Neural cell (in vitro differentiated cells): ENCODE results near the gene MANBA. TPM values are rescaled to one million over a fixed set of nuclear protein-coding genes. Genes with fewer than 3 reads are reported as not detected.
"Not testable (repeated sequence)": the region's sequence is repeated elsewhere in the genome, so short reads cannot be mapped to it uniquely, and the experiment has no call there.

Source experiments
- H2AFZ ChIP-seq: fragments of 200-600, 300-800 bp; sonication (generic), shearing (Covaris generic); 2 replicates; pipeline ENCODE4 v1.6.0; 2014; ENCODE audit warnings: low read depth, mild to moderate bottlenecking, antibody characterized with exemption, low read length, moderate library complexity
- H3F3A ChIP-seq: fragments of 200-600 bp; shearing (Covaris generic); 2 replicates; pipeline ENCODE4 v1.6.1; 2016; ENCODE audit warnings: mild to moderate bottlenecking, moderate library complexity, mixed read lengths, antibody characterized with exemption, low read length; ENCODE audit not compliant: insufficient read depth, poor library complexity, severe bottlenecking
- H3K27ac ChIP-seq: fragments of 200-600, 300-800 bp; sonication (generic), shearing (Covaris generic); 2 replicates; pipeline ENCODE4 v1.5.1; 2014; ENCODE audit warnings: mild to moderate bottlenecking, low read length, moderate library complexity
- H3K27me3 ChIP-seq: fragments of 300-800, 200-600 bp; sonication (generic), shearing (Covaris generic); 2 replicates; pipeline ENCODE4 v1.6.0; 2014; ENCODE audit warnings: mild to moderate bottlenecking, low read depth, low read length, moderate library complexity; ENCODE audit not compliant: insufficient read depth
- H3K36me3 ChIP-seq: fragments of 300-800, 200-600 bp; sonication (generic), shearing (Covaris generic); 2 replicates; pipeline ENCODE4 v1.5.1; 2014; ENCODE audit warnings: mild to moderate bottlenecking, antibody characterized with exemption, low read length, moderate library complexity; ENCODE audit not compliant: insufficient read depth
- H3K4me2 ChIP-seq: fragments of 300-800, 200-600 bp; sonication (generic), shearing (Covaris generic); 2 replicates; pipeline ENCODE4 v1.6.0; 2014; ENCODE audit warnings: mild to moderate bottlenecking, low read length
- H3K4me3 ChIP-seq: fragments of 300-800, 200-600 bp; sonication (generic), shearing (Covaris generic); 2 replicates; pipeline ENCODE4 v1.5.1; 2014; ENCODE audit warnings: mild to moderate bottlenecking, low read length, moderate library complexity
- H3K79me2 ChIP-seq: fragments of 200-600 bp; shearing (Covaris generic); replicated peaks from 2 replicates; pipeline ENCODE4 v1.6.0; 2014; ENCODE audit warnings: mild to moderate bottlenecking, low read length, moderate library complexity; ENCODE audit not compliant: insufficient read depth
- H3K9ac ChIP-seq: fragments of 300-800, 200-600 bp; sonication (generic), shearing (Covaris generic); 2 replicates; pipeline ENCODE4 v1.6.1; 2016; ENCODE audit warnings: mild to moderate bottlenecking, low read length, mixed read lengths
- H3K9me2 ChIP-seq: fragments of 200-600 bp; shearing (Covaris generic); 2 replicates; pipeline ENCODE4 v1.6.1; 2016; ENCODE audit warnings: mild to moderate bottlenecking, low read length, mixed read lengths; ENCODE audit not compliant: insufficient read depth
- H3K9me3 ChIP-seq: fragments of 200-600, 300-800 bp; sonication (generic), shearing (Covaris generic); 2 replicates; pipeline ENCODE4 v1.6.1; 2016; ENCODE audit warnings: mild to moderate bottlenecking, mixed run types, low read length, moderate library complexity, mixed read lengths
- H4K20me1 ChIP-seq: fragments of 200-600 bp; shearing (Covaris generic); 2 replicates; pipeline ENCODE4 v1.6.1; 2016; ENCODE audit warnings: mild to moderate bottlenecking, mixed run types; ENCODE audit not compliant: insufficient read depth
- CTCF ChIP-seq: fragments of 450-650 bp; IDR thresholded peaks from 2 replicates; pipeline ENCODE4 v1.5.1; 2014; ENCODE audit warnings: antibody characterized with exemption, mild to moderate bottlenecking, moderate library complexity; ENCODE audit not compliant: poor library complexity, severe bottlenecking
- EP300 ChIP-seq: fragments of 450-650 bp; conservative IDR thresholded peaks from 2 replicates; pipeline ENCODE4 v1.6.1; 2014; ENCODE audit warnings: antibody characterized with exemption, mild to moderate bottlenecking, moderate library complexity; ENCODE audit not compliant: poor library complexity, severe bottlenecking
- EZH2 ChIP-seq: fragments of 200-600, 300-800 bp; shearing (Covaris generic), sonication (generic); IDR thresholded peaks from 2 replicates; pipeline ENCODE4 v1.6.1; 2014; ENCODE audit warnings: antibody characterized with exemption, low read length, borderline replicate concordance, mild to moderate bottlenecking; ENCODE audit not compliant: insufficient read depth, poor library complexity, severe bottlenecking
- MXI1 ChIP-seq: fragments of 450-650 bp; conservative IDR thresholded peaks from 2 replicates; pipeline ENCODE4 v1.6.1; 2014; ENCODE audit warnings: antibody characterized with exemption, mild to moderate bottlenecking; ENCODE audit not compliant: poor library complexity, severe bottlenecking
- POLR2AphosphoS5 ChIP-seq: IDR thresholded peaks from 2 replicates; pipeline ENCODE4 v1.6.1; 2012
- RAD21 ChIP-seq: fragments of 450-650 bp; conservative IDR thresholded peaks from 2 replicates; pipeline ENCODE4 v1.6.1; 2014; ENCODE audit warnings: antibody characterized with exemption, mild to moderate bottlenecking, moderate library complexity
- REST ChIP-seq: IDR thresholded peaks from 2 replicates; pipeline ENCODE4 v1.6.1; 2012; ENCODE audit warnings: borderline replicate concordance
- SMC3 ChIP-seq: fragments of 450-650 bp; conservative IDR thresholded peaks from 2 replicates; pipeline ENCODE4 v1.6.1; 2014; ENCODE audit warnings: antibody characterized with exemption, mild to moderate bottlenecking, moderate library complexity; ENCODE audit not compliant: poor library complexity
- TAF1 ChIP-seq: IDR thresholded peaks from 2 replicates; pipeline ENCODE4 v1.6.1; 2012; ENCODE audit warnings: low read depth
- polyA plus RNA-seq: library from polyadenylated mRNA; depleted of rRNA; stranded (reverse); fragments of >200 nt; gene quantifications from 2 replicates; pipeline ENCODE4 v1.2.3, GENCODE V29; 2014

MANBA gene
- polyA plus RNA-seq, 1 donor from 2014 or later, result 43.8 TPM

GRCh38 chr4:102717448-102718092, 43.2 kb downstream of the MANBA start:
- H2AFZ ChIP-seq, result no peak overlapping the region
- H3F3A ChIP-seq, result no peaks in the 10 kb centered on the region
- H3K4me3 ChIP-seq, result no peak overlapping the region
- peaks cover 9% of the 10 kb centered on the region for H3K36me3 ChIP-seq
- no peak overlapping the region for H3K4me2 ChIP-seq
- no peaks in the 10 kb centered on the region for H3K79me2 ChIP-seq
- peaks cover 3% of the 10 kb centered on the region for H3K9me3 ChIP-seq
- no peaks in the 10 kb centered on the region for H3K27me3 ChIP-seq
- H3K9ac ChIP-seq, result no peak overlapping the region
- H3K9me2 ChIP-seq, result no peaks in the 10 kb centered on the region
- no peak overlapping the region for H3K27ac ChIP-seq
- TF ChIP-seq EP300 (no peak), CTCF (no peak), SMC3 (no peak), REST (no peak), EZH2 (no peak), TAF1 (no peak), RAD21 (no peak), POLR2AphosphoS5 (no peak), MXI1 (no peak)
- no peaks in the 10 kb centered on the region for H4K20me1 ChIP-seq

GRCh38 chr4:102715057-102715456, 45.7 kb downstream of the MANBA start:
- Histone ChIP-seq H3K27ac (no peak overlapping the region), H3K9me3 (peaks cover 3% of the 10 kb centered on the region), H3K27me3 (no peaks in the 10 kb centered on the region), H4K20me1 (no peaks in the 10 kb centered on the region), H2AFZ (no peak overlapping the region), H3K79me2 (no peaks in the 10 kb centered on the region), H3K9ac (no peak overlapping the region), H3K9me2 (no peaks in the 10 kb centered on the region), H3K4me2 (no peak overlapping the region), H3K36me3 (peaks cover 9% of the 10 kb centered on the region), H3F3A (no peaks in the 10 kb centered on the region), H3K4me3 (no peak overlapping the region)
- TF ChIP-seq POLR2AphosphoS5 (no peak), SMC3 (no peak), CTCF (no peak), RAD21 (no peak), TAF1 (no peak), EZH2 (no peak), EP300 (no peak), MXI1 (no peak), REST (no peak)

GRCh38 chr4:102713774-102714173, 47.0 kb downstream of the MANBA start:
- not testable (repeated sequence) for H3F3A ChIP-seq, H4K20me1 ChIP-seq, H3K27me3 ChIP-seq, H3K27ac ChIP-seq, H3K9ac ChIP-seq, H3K4me2 ChIP-seq, H2AFZ ChIP-seq, H3K79me2 ChIP-seq, H3K4me3 ChIP-seq, H3K9me2 ChIP-seq, H3K36me3 ChIP-seq, H3K9me3 ChIP-seq
